ENCODE results near the gene CDCA7L.

The CDCA7L gene

GRCh38 chr7:21945454-21946221 lies at the start of gene CDCA7L:
Gene CDCA7L (minus strand): TSS chr7:21945899. CDS start chr7:21945804, 95 bp downstream.
- no peak for DNase-seq

- DNase-seq, result no peak
Measured at GRCh38 chr7:21986096-21986495, 40.4 kb upstream of the CDCA7L start.

- DNase-seq, result no peak
Measured at GRCh38 chr7:21984042-21984441, 38.3 kb upstream of the CDCA7L start.

- DNase-seq, result no peak
Measured at GRCh38 chr7:21983056-21983455, 37.4 kb upstream of the CDCA7L start.

- no peak for DNase-seq
Measured at GRCh38 chr7:21981524-21981923, 35.8 kb upstream of the CDCA7L start.

- DNase-seq, result no peak
Measured at GRCh38 chr7:21980926-21981500, 35.3 kb upstream of the CDCA7L start.

GRCh38 chr7:21972397-21972784 lies 26.7 kb upstream of the CDCA7L start:
- DNase-seq, result no peak

- DNase-seq, result no peak
Measured at GRCh38 chr7:21971780-21972396, 26.2 kb upstream of the CDCA7L start.

GRCh38 chr7:21969822-21970221 lies 24.1 kb upstream of the CDCA7L start:
- DNase-seq, result no peak

- DNase-seq, result no peak
Measured at GRCh38 chr7:21967598-21968003, 21.9 kb upstream of the CDCA7L start.

- DNase-seq, result no peak
Measured at GRCh38 chr7:21966271-21966670, 20.6 kb upstream of the CDCA7L start.

GRCh38 chr7:21965291-21965690 lies 19.6 kb upstream of the CDCA7L start:
- DNase-seq, result no peak

GRCh38 chr7:21962677-21963076 lies 17.0 kb upstream of the CDCA7L start:
- DNase-seq, result no peak

GRCh38 chr7:21960922-21961321 lies 15.2 kb upstream of the CDCA7L start:
- no peak for DNase-seq

- DNase-seq, result no peak
Measured at GRCh38 chr7:21959387-21959776, 13.7 kb upstream of the CDCA7L start.

GRCh38 chr7:21953781-21954180 lies 8.1 kb upstream of the CDCA7L start:
- no peak for DNase-seq

- no peak for DNase-seq
Measured at GRCh38 chr7:21948887-21949540, 3.3 kb upstream of the CDCA7L start.

GRCh38 chr7:21948364-21948763 lies 2.7 kb upstream of the CDCA7L start:
- DNase-seq, result no peak

GRCh38 chr7:21947946-21948345 lies 2.2 kb upstream of the CDCA7L start:
- no peak for DNase-seq

GRCh38 chr7:21947056-21947455 lies 1.4 kb upstream of the CDCA7L start:
- DNase-seq, result no peak

- no peak for DNase-seq
Measured at GRCh38 chr7:21946222-21946709, 567 bp upstream of the CDCA7L start.

GRCh38 chr7:21944616-21945453 lies 864 bp downstream of the CDCA7L start:
- no peak for DNase-seq

- no peak for DNase-seq
Measured at GRCh38 chr7:21943436-21943835, 2.3 kb downstream of the CDCA7L start.

All from cerebellar nuclear complex (tissue), 1 donor.